Spleen (tissue), 7 donors: Measurements from ENCODE around the gene PIGC.

Source experiments
- CTCF ChIP-seq, 11 experiments: fragments of 200-600 bp in 7 of 11; fragments of 450-650 bp in 4 of 11; sonication (generic) in 4 of 11; IDR thresholded peaks in 8 of 11; conservative IDR thresholded peaks in 3 of 11; 1 replicate in 7 of 11; 2 replicates in 4 of 11; pipeline versions ENCODE4 v1.4.0 to v1.8.0; 2016 to 2021; ENCODE audit warnings: antibody characterized with exemption in 11 of 11, inconsistent platforms in 4 of 11, mild to moderate bottlenecking in 1 of 11
- POLR2A ChIP-seq, 3 donors: fragments of 450-650 bp; IDR thresholded peaks; one replicate each; pipeline ENCODE4 v1.5.1; 2017; ENCODE audit warnings: antibody characterized with exemption in 3 of 3, mild to moderate bottlenecking in 1 of 3
- donor health status: DM: no; HTN: no; CAD: no; lungs with moderate emphysema.
- donor health status: DM: no; HTN: no; CAD: no.
- donor health status: DM: no; HTN: no; CAD: no.

GRCh38 chr1:172486805-172487454, 43.1 kb upstream of the PIGC start:
- TF ChIP-seq CTCF (IDR thresholded peaks at IDR 0.05 in 8 of 11, conservative IDR thresholded peaks at IDR 0.05 in 3 of 11) = no peak
- TF ChIP-seq POLR2A (IDR thresholded peaks at IDR 0.05) = no peak
